Measurements from ENCODE around the gene GSTA2.
"Not testable (repeated sequence)": the region's sequence is repeated elsewhere in the genome, so short reads cannot be mapped to it uniquely, and the experiment has no call there.

Gene GSTA2

DNA sequence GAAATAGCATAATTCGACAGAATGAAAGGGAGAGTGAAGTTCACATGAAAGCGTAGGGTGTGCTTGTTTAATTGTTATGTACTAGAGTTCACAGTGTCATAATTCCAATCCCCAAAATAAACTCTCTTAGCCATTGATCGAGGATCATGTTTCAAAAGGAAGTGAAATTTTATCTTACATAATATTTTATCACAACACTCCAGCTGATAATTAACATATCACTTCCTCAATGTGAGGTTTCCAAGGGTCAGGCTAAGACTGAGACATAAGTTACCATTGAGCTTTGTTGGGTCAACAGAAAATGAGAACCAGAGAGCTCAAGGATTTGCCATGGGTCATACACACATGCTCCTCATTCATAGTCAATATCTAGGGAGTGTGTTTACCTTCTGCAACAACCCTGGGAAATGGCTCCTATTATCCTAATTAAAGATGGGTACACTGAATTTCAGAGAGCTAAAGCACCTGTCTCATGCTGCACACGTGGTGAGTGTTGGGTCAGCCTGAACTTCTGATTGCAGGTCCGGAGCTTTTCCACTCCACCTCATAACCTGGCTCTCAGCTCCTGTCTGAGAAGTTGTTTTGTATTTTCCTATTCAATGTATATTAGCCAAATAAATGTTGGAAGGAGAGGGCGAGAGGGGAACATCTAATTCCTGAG lies 3.0 kb downstream of the GSTA2 start:
- no peak for DNase-seq (ENCODE audit: low spot score)

DNA sequence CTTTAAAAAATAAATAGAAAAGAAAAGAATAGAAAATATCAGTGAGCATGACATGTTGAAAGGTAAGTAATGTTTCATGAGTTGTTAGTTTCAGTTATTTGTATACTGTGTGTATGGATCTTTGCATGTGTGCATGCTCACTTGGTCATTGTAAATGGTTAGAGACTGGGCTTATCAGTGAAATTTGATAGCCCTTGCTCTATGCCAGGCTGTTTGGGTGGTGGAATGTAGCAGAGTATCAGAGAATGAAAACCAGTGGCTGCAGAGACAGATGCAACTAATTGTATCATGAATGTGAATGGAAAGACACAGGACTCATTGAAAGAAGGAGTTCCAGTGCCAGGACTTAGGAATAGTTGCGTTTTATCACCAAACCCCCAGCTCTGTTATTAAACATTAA lies 4.2 kb downstream of the GSTA2 start:
- no peak for DNase-seq (ENCODE audit: low spot score)

DNA sequence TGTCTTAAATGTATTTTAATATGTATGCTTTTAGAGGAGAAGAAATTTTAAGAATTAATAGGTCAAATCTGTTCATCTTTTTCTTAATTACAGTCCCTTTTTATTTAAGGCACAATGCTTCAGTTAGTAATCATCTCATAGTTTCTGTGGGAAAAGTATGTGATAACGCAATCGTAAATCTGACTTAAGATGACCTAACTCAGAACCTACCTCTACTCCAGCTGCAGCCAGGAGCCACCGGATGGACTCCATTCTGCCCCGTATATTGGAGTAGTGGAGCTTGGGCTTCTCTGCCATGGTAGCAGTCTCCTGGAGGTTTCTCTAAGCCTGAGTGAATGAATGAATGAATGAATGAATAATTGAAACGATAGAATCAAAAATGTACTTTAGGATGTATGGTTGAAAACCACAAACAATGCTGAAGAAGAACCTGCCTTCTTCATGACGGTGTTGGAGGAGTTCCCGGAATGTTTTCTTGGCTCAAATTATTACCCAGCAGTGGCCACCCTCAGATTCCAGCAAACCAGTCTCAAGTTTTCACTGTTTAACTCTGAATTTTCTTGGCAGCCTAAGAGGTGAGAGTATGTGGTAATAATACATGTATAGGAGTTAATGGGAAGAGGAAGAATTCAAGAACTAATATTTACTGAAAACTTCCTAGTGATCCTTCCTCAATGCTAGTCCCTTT lies 5.5 kb downstream of the GSTA2 start:
- peak; percentile 39 for DNase-seq (ENCODE audit: low spot score)

DNA sequence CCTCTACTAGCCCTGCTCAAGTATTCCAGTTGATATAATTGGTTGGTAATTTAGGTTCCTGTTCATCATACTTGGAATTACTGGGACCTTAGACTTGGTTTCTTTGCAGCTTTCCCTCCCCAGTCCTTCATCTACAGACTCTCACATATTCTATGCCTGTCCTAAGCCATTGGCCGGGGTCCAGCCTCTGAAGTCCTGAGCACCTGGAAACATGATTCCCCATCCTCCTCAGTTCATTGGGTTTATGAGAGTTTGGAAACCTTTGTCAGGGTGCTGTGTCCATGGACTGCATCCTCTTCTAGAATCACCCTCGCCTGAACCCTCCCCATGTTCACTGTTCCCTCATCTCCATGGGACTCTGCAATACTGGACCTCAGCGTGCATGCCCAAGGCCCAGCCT lies 8.8 kb downstream of the GSTA2 start:
- DNase-seq (ENCODE audit: low spot score): no peak

DNA sequence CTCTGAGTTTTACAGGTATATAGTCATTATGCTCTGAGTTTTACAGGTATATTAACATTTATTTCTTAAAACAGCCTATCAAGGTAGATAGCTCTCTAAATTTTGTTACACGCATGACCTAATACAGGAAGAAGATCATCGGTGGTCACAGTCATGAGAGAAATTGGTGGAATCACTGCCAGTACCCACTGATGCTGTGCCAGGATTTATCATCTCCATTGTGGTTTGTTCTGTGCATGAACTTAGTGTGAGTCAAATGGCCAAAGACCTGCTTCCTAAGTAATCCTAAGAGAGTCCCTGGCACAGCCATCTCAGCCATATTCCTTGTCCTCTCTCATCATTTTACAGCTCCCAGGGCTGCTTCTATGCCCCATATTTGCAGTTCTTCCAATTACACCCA lies 10.1 kb downstream of the GSTA2 start:
- not testable (repeated sequence) for DNase-seq (ENCODE audit: low spot score)

DNA sequence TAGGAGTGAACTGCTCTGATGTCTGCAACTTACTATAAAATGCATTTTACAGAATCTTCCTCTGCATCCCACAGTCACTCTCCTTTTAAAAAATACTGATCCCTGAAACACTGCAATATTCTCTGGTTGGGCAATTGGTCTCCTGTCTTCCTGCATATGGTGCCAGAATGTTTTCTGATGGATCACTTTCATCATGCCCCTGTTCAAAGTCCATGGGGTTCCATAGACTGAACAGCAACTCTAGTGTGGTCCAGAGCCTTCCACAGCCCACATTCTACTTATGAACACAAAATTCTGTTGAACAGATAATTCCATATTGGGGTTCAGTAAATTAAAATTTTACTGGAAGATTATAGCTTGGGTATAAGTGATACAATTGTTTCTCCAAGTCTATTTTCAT lies 11.0 kb downstream of the GSTA2 start:
- no peak for DNase-seq (ENCODE audit: low spot score)

DNA sequence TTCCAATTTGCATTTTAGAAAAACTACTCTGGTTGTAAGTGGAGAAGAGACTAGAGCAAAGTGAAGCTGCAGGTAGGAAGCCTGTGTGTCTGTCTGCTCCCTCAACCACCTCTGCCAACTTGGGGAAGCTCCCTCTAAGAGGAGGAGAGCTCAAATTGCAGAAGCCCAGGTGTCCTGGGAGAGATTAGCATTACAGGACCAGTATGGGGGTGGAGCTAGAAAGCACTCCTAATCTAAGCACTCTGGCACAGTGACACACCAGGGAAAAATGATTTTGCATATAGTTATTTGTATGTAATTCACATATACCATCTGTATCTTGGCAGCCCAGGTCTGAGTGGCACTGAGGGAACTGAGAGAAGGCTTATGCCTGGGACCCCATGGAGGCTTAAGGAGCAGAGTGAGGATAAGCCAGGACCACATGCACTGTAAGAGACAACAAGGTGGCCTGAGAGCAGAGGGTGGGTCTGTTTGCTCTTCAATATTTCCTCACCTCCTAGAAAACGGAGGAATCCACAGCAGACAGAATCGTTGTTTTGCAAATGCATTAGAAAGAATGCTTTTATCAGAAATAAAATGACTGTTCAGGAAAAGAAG lies 13.6 kb downstream of the GSTA2 start:
- DNase-seq (ENCODE audit: low spot score): no peak

DNA sequence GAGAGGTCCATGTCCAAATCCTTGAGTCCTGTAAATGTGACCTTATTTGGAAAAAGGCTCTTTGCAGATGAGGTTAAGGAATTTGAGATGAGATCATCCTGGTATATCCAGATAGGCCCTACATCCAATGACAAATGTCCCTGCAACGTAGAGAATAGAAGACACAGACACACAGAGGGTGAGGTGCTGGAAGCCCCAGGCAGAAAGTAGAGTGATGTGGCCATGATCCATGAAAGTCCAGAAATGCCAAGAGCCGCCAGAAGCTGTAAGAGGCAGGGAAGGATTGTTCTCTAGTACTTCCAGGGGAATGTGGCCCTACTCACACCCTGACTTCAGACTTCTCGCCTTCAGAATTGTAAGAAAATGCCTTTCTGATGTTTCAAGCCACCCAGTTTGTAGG lies 16.0 kb downstream of the GSTA2 start:
- not testable (repeated sequence) for DNase-seq (ENCODE audit: low spot score)

DNA sequence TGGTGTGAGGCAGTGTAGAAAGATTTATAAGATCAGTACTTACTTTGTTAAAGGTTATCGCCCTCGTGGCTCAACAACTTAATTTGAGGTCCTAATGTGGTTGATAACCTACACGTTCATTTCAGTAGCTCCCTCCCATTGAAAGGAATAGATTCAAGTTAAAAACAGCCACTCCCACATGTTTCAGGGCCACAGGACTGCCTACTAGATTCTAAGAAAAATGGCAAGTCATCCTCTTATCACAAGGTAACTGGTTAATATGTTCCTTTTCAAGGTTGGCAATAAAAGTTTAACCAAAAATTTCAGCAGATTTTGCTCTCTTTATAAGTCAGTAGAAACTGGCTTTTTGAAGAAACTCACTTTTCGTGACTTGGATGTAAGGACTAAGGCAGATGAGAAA lies 17.1 kb downstream of the GSTA2 start:
- DNase-seq (ENCODE audit: low spot score): no peak

DNA sequence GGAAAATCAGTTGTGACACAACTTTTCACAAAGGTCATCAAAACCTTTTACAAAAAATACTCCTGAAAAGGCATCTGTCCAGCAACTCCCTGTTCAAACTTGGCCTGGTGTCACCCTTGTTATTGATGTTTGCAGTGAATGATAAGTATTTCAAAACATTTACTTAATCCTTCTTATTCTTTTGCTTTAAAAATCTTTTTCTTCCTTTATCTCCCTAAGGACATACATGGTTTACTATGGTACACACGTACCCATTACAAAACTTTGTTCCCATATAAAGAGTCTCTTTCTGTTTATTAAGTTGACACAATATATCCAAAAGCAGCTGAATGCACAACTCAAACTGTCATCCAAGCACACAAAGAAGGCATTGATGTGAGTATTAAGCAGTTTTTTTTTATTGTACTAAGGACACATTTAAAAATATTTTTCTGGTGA lies 17.5 kb downstream of the GSTA2 start:
- no peak for DNase-seq (ENCODE audit: low spot score)

DNA sequence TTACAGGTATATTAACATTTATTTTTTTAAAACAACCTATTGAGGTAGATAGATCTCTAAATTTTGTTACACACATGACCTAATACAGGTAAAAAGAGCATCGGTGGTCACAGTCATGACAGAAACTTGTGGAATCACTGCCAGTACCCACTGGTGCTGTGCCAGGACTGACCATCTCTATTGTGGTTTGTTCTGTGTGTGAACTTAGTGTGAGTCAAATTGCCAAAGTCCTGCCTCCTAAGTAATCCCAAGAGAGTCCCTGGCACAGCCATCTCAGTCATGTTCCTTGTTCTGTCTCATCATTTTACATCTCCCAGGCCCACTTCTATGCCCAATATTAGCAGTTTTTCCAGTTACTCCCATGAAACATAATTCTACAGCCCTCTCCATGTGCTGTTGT lies 21.4 kb downstream of the GSTA2 start:
- peak; percentile 19 for DNase-seq (ENCODE audit: low spot score)

DNA sequence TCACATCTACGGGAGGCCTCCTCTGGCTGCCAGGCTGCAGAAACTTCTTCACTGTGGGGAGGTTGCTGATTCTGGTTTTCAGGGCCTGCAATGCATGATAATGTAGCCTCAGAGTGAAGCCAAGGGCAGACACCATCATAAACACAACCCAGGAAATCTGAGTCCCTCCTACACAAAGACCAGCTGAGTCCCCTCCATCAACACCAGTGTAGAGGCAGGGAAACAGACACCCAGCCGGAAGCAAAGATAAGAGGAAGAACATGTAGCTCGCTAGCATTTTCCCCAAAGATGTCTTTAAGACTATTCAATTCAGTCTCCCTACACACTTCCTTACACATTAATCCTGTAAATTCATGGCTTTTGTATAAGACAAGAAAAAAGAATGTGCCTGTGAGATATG lies 23.6 kb downstream of the GSTA2 start:
- no peak for DNase-seq (ENCODE audit: low spot score)

DNA sequence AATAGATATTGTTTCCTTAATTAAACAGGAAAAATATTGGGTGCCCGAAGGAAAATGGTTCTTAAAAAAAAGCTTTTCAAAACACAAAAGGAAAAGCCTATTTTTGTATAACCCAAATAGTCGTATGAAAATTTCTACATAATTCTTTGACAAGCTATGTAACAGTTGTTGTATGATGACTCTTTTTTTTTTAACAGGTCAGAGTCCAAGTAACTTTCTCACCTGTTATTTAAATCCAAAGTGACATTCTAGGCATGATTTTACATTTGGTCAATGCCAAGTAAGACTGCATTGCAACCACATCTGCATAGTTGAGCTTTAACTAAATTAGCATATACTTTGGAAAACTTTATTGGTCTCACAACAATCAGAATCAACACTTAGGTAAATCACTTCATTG lies 24.1 kb downstream of the GSTA2 start:
- DNase-seq (ENCODE audit: low spot score): no peak

DNA sequence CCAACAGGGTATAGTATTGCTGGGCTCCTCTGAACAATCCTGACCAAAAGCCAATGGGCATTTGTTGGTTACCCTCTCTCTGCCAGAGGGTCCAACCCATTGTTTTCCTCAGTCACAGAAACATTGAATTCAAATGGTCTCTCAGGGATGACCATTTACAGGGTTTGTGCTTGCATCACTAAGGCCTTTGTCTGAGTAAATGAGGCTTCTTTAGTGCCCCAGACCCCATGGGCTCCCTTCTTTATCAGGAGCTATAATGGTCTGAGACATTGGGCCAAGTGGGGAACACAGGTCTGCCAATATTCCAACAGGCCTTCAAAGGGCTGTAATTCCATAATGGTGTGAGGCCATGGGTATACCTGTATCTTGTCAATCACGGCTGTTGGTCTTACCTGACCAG lies 27.1 kb downstream of the GSTA2 start:
- no peak for DNase-seq (ENCODE audit: low spot score)

DNA sequence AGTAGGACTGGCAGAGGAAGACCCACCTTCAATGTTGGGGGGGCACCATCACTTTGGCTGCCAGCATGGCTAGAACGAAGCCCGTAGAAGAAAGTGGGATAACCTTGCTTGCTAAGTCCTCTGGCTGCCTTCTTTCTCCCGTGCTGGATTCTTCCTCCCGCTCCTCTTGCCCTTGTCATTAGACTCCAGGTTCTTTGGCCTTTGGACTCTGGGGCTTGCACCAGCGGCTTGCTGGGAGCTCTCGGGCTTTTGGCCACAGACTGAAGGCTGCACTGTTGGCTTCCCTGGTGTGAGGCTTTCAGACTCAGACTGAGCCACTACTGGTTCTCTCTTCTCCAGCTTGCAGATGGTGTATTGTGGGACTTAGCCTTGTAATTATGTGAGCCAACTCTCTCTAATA lies 28.2 kb downstream of the GSTA2 start:
- no peak for DNase-seq (ENCODE audit: low spot score)

DNA sequence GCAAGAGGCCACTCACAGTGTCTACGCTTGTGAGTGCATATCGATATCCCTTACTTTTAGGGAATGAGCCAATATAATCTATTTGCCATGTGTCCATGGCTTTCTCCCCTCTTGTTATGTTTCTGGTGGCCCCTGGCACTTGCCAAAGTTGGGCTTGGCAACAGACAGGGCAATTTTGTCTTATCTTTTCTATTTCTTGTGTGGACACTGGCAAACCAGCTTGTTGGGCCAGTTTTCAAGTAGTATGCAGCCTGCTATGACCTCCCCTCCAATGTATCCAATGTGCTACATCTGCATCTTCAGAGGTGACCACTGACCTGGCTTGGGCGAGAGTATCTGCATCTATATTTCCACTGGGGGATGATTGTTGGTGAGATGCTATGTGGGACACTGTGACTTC lies 29.2 kb downstream of the GSTA2 start:
- no peak for DNase-seq (ENCODE audit: low spot score)

DNA sequence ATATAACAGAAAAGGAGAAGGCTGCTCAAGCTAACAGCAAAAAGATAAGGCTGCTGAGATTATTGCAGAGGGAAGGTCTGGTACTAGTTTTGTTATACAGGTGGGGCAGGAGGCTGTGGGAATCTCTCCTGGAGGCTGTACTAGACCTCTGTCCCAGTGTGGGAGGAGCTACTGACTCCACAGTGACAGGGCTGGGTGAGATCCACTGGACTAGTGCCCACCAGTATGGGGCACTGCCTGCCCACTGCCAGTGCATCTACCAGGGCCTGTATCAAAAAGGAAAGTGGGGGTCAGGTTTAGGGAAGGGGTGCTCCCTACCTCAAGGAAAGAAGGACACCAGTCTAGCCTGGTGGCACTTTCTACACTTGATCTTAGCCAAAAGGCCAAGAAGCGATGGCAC lies 30.1 kb downstream of the GSTA2 start:
- DNase-seq (ENCODE audit: low spot score): no peak

DNA sequence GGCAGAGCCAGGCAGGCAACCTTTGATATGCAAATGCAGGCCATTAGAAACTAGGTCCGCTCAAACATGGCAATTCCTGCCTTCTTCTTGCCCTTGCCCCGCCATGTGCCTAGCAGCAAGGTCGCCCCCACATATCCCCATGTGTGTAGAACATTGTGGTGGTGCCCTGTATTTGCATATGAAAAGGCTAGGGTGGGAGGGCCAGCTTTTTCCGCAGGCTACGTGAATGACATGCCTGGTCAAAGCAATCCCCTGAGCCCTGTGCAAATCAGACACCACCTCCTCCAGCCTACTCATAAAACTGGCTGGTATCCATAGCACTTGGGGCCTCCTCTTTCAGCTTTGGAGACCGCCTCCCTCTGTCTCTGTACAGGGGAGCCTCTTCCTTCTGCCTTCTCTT lies 31.6 kb downstream of the GSTA2 start:
- DNase-seq (ENCODE audit: low spot score): no peak

DNA sequence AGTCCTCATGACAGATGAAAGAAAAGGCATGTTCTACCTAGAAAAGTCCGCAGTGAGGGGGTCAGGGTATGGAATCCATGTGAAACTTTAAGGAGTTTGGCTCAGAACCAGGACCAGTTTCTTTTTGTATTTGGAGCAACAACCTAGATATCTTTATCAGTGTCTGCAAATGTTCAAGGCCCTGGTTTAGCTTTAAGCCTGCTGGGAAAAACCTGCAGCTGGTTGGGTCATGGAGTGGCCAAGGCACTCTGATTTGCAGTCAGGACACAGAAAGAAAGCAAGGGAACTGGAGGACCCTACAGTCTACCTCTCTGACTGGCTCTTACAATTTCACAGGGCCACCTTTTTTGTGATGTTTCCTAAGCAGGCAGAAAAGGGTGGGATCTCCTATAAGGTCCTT lies 33.7 kb downstream of the GSTA2 start:
- DNase-seq (ENCODE audit: low spot score): no peak

DNA sequence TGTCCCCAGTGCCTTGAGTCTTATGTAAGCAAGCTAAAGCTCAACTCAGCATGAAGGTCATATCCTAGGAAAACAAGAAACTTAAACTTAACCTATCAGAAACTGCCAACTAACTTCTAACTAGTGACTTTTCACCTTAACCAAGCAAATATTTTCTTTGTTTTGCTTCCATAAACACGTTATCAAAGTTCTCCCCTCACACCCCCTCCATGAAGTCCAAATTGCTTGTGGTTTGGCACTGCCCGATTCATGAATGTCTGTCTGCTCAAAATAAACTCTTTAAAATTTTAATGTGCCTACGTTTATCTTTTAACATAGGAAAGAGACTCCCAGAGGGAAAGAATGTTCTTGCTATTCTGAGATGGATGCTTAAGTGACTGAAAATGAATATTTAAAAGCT lies 34.9 kb downstream of the GSTA2 start:
- no peak for DNase-seq (ENCODE audit: low spot score)

DNA sequence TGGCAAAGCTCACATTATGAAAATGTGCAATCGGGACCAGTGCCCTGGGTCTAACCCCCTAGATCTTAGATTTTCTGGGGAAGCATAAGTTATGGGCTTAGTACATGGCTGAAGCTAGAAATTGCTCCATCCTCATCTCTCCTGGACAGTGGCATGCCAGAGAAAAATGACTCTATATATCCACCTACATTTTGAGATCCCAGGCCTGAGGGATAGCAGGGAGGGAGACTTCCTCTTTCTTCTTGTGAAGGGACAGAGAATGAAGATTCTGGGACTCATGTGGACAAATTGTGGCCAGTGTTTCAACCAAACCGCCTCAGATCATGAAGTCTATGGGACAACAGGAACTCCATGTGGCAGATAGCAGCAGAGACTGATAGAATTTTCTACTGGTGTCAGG lies 35.4 kb downstream of the GSTA2 start:
- no peak for DNase-seq (ENCODE audit: low spot score)

DNA sequence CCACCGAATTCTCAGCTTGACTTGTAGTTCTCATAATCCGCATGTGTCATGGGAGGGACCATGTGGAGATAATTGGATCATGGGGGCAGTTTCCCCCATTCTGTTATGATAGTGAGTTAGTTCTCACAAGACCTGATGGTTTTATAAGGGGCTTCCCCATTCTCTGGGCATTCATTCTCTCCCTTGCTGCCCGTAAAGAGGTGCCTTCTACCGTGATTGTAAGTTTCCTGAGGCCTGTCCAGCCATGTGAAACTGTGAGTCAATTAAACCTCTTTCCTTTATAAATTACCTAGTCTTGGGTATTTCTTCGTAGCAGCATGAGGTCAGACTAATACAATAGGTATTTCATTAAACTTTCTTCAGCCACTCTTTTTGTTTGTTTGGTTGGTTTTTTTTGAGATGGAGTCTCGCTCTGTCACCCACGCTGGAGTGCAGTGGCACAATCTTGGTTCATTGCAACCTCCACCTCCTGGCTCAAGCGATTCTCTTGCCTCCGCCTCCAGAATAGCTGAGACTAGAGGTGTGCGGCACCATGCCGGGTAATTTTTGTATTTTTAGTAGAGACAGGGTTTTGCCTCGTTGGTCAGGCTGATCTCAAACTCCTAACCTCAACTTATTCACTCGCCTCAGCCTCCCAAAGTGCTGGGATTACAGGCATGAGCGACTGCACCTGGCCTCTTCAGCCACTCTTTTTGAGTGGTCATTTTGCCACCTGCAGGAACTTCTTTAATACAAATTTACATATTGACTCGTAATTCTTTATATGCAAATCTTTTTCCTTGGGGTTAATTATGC lies 36.3 kb downstream of the GSTA2 start:
- DNase-seq (ENCODE audit: low spot score): no peak

DNA sequence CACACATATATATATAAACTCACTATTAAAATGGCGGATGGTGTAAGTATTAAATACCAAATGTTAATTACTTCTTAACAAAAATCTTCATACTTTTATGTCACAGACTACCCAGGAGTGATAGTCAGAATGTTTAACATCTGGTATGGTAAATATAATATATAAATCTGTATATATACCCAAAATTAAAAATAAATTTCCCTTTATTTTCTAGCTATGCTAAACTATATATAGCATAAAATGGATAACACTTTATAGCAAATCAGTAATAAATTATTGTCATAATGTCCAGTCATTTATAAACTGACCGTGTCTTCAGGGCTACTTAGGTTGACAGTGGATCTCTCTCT lies 37.1 kb downstream of the GSTA2 start:
- DNase-seq (ENCODE audit: low spot score): no peak

Data from AG08395 (cell line).